Measurements from ENCODE around the gene SHMT1.
"Not testable (repeated sequence)": the region's sequence is repeated elsewhere in the genome, so short reads cannot be mapped to it uniquely, and the experiment has no call there.

The SHMT1 gene

DNA sequence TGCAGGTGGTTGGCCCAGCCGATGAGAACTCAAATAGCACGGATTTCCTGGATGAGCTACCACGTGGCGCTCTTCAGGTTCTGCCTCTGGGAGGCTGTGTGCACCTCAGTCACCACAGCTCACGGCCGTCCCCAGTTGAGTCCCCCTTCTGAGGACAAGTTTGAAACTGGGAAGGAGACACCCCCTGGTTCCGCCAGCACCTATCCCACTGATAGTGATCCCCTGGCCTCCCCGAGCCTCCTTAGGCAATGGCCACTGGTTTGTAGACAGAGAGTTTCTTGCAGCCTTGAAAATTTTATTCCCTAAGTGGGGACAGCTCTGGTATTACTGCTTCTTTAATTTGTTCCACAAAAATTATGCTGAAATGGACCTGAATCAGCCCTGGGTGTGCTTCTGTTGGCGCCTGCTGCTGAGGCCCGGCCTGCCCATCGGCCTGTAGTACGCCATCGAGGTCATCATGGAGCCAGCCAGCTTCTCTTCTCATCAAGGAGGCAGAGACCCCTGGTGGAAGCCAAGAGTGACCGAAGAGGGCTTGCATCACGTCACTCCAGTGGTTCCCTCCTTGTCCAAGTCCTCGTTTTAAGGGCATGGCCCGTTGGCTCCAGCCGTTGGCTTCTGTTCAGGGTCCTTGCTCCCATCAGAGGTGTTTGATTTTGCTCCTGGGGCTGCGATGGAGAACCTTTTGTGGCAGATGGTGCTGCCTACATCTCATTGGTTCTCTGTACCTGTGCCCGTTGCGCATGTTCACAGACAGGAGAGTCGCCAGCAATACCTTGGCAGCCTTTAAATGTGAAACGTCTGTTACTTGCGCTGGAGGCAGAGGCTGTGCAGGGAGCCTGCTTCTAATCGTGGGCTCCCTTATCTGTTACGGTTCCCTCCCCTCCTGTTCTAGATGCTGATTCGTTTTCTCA is 39.0 kb downstream of the SHMT1 start:
- DNase-seq (ENCODE audit: low spot score), result no peak

DNA sequence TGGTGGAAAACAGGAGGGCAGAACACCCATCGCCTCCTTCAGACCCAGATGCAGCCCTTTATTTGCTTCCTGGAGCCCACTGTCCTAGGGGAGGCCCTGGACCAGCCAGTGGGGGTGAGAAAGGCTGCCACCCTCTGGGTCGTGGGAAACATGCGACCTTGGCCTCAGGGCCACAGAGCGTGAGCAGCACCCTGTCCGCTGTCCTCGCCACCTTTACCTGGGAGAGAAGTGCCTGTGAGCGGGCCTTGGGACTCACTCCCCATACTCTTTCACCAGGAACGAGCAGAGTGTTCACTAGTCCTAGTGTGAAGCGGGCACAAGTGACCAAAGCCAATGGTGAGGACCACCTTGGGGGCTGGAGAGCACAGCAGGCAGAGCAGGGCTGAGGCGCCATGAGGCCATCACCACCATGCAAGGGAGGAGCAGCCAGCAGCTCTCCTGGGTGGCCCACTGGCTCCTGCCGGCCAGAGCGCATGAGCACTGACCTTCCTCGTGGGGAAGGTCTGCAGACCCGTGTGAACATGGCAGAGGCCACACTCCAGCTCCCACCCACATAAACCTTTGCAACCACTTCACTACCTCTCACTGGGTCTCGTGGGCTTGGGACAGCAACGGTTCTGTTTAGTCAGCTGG is 39.7 kb downstream of the SHMT1 start:
- DNase-seq (ENCODE audit: low spot score), result no peak

DNA sequence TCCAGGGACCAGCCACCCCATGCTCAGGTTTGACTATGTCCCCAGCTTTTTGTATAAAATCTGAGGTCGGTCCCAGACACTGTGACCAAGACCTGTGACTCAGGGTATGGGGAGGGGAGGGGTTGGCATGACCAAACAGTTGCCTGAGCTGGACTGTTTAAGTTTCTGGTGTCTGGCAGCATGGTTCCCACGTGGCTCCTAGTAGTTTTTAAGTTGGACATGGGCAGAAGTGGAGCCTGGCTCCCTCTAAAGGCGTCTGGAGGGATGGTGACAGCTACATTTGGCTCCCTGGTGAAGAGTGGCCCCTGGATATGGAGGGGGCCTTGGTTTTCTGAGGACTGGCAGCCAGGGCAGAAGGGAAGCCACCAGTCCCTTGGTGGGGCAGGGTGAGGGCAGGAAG is 40.3 kb downstream of the SHMT1 start:
- no peak for DNase-seq (ENCODE audit: low spot score)

DNA sequence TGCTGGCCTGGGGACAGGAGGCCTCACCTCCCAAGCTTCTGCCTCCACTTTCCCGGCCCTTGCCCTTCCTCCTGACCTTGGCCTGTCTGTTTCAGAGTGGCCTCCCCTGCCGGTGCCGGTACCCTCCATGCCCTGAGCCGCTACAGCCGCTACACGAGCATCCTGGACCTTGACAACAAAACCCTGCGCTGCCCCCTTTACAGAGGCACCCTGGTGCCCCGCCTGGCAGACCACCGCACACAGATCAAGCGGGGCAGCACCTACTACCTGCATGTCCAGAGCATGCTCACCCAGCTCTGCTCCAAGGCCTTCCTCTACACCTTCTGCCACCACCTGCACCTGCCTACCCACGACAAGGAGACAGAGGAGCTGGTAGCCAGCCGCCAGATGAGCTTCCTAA is 40.8 kb downstream of the SHMT1 start:
- DNase-seq (ENCODE audit: low spot score), result no peak

DNA sequence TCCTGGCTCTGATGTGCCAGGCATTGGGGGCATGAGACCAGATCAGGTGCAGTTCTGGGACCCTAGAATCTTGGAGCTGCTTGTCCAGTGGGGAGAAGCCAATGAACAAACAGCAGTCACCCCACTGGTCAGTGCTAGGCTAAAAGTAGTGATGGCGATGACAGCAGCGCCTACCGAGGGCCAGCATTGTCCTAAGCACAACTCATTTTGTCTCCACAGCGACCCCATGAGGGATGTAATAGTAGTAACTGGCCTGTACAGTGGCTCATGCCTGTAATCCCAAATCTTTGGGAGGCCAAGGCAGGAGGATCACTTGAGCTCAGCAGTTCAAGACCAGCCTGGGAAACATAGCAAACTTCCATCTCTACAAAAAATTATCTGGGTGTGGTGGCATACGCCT is 42.0 kb downstream of the SHMT1 start:
- DNase-seq (ENCODE audit: low spot score), result peak; percentile 58

DNA sequence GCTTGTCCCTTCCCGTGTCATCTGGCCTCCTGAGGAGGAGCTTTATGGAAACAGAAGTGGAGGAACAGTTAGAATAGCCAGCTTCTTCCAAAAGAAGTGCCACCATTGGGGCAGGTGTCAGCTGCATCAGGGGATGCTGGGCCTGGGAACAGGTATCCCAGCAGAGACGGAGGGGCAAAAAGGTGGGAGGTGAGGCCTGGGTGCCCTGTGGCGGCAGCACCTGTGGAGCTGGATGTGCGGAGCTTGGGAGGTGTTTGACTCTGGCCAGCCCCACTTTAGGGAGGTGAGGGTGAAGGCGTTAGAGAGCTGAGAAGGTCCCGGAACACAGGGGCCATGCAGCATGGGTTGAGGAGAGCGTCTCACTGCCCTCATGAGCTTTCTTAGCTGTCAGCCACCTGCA is 43.0 kb downstream of the SHMT1 start:
- no peak for DNase-seq (ENCODE audit: low spot score)

DNA sequence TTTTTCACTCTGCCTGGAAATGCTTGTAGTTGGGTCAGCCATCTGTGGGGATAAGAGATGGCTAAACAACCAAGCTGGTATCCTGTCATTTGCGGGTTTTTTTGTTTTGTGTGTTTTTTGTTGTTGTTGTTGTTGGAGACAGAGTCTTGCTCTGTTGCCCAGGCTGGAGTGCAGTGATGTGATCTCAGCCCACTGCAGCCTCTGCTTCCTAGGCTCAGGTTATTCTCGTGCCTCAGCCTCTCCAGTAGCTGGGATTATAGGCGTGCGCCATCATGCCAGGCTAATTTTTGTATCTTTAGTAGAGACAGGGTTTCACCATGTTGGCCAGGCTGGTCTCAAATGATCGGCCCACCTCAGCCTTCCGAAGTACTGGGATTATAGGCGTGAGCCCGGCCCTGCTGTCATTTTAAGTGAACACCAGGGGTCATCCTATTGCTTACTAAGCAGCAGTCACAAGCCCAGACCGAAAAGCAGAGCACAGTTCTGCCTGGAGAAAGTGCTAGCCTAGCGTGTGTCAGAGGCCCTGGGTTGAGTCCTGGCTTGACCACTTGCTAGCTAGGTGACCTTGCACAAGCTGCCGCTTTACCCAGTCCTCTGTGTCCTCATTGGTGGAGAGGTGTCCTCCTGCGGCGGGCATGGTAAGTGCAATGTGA is 43.6 kb downstream of the SHMT1 start:
- peak; percentile 65 for DNase-seq (ENCODE audit: low spot score)

DNA sequence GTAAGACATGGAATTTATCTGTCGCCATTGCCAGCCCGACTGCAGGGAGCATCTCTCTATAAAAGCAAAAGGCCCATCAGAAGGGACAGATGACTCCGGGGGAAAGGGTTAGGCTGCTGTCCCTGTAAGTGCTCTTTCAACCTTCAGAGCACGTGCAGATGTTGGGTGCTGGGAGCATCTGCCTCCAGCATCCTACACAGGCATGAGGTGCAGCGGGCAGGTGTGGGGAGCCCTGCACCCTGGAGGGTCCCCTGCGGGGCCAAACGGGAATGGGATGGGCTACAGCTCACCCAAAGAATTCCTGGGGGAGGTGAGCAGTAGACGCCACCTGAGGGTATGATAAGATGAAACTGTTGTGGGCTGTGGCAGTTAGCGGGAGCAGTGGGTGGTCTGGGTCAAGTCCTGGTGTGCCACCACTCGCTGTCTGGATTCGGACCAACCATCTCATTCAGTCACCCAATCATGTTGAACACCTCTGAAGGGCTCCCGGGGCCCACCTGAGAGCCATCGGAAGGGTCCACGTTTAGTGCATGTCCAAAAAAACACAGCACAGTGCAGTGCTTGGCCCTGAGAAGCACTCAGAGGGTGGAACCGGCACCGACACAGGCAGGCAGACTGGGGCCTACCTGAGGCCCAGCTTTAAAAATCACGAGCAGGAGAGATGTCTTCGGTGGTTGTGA is 44.4 kb downstream of the SHMT1 start:
- DNase-seq (ENCODE audit: low spot score), result no peak

DNA sequence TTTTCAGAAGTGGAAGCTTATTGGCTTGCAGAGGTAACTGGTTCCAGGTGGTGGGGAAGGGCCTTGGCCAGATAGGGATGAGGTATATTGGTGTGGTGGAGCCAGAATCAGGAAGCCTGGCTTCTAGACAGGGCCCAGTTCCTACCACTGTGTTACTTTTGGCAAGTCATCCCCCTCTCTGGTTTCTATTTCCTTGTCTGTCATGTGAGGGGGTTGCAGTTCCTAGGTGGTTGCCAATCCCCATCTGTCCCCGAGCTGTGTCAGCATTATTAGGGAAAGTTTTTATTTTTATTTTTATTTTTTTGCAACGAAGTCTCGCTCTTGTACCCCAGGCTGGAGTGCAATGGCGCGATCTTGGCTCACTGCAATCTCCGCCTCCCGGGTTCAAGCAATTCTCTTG is 45.2 kb downstream of the SHMT1 start:
- no peak for DNase-seq (ENCODE audit: low spot score)

DNA sequence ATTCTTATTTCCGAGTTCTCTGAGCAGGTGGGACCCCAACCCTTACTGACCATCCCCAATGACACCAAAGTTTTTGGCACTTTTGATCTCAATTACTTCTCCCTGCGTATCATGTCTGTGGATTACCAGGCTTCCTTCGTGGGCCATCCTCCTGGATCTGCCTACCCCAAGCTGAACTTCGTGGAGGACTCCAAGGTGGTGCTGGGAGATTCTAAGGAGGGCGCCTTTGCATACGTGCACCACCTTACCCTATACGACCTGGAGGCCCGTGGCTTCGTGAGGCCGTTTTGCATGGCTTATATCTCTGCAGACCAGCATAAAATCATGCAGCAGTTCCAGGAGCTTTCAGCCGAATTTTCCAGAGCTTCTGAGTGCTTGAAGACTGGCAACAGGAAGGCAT is 47.4 kb downstream of the SHMT1 start:
- DNase-seq (ENCODE audit: low spot score), result no peak

DNA sequence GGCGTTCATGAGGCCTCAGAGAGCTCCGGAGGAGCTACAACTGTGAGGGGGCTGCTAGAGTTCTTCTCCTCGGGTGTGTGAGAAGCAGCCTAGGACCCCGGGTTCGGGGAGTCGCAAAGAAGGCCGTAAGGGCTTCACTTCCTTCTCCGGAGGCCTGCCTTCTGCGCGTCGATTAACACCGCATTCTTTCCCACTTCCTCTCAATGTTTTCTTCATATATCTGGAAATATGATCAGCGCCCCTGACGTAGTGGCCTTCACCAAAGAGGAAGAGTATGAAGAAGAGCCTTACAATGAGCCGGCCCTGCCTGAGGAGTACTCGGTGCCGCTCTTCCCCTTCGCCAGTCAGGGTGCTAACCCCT is 47.8 kb downstream of the SHMT1 start:
- no peak for DNase-seq (ENCODE audit: low spot score)

DNA sequence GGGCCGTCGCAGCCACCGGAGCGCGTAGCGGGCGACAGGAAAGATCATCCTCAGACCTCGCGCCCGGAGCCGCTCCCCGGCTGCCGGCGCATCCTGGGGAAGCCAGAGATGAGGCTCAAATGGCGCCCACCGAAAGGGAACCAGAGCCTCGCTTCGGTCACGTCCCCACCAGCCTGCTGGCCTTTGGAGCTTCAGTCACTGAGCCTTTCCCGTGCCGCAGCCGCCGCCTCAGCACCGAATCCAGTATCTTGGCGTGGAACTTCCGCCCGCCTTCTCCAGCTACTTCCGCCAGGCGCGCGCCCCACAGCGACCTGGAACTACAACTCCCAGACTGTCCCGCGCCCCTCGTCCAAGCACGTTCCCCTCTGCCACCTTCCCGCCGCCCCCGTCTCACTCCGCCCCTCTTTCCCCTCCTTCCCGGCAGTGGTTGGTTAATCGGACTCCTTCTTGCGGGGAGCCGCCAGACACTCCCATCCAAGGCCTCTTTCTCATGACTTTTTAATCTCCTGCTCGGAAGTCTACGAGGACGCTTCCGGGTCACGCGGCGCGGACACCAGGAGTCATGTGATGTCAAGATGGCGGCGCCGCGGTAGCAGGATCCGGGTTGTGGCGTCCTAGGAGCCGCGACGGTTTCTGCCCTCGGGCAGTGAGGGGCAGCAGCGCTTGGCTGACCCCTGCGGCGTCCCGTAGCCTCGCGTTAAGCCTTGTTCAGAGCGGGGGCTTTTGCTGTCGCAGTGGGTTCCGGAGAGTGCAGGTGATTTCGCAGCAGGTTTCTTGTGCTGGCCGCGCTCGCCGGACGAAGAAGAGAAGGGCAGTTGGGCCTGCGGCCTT is 48.4 kb downstream of the SHMT1 start, which contains the start of the genes SMCR8 and TOP3A:
SMCR8 (plus strand) TSS at position 563 of the 831 bp plus-strand sequence. CDS start 497 bp downstream, outside the sequence.
TOP3A (minus strand) TSS at position 264 of the 831 bp plus-strand sequence; CDS start at position 48, 216 bp downstream.
- DNase-seq (ENCODE audit: low spot score), result peak; percentile 97

DNA sequence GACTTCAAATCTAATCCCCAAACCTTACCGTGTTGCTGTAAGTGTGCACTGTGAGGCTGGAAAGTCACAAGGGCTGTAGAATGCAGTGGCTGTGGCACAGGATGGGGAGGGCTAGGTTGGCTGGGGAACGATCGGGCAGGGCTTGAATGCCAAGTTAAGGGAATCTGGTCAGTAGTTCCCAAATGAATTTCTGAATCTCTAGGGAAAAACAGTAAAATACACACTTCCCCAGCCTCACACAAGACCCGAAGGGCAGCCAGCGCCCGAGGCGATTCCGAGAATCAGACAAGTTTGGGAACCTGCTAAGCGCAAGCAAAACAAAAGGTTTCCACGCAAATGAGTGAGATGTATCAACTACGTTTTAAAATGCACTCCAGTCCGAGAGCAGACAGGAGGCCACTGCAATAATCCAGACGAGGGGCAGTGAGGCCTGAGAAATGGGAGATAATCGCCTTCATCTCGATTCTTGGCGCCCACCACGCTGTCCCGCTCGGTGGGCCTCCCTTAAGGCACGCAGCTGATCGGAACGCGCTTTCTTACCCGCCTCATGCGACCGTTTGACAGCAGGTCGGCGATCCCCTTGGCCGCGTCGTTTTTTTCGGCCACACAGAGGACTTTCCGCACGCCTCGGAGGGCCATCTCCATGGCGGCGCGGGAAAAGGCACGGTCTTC is 49.2 kb downstream of the SHMT1 start:
- no peak for DNase-seq (ENCODE audit: low spot score)

DNA sequence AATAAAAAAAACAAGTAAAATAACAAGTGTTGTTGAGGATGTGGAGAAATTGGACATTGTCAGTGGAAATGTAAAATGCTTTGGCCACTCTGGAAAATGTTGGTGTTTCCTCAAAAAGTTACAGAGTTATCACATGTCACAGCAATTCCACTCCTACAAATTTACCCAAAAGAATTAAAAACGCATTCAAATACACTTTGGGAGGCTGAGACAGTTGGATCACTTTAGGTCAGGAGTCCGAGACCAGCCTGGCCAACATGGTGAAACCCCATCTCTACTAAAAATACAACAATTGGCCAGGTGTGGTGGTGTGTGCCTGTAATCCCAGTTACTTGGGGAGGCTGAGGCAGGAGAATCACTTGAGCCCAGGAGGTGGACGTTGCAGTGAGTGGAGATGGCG is 54.1 kb downstream of the SHMT1 start:
- DNase-seq (ENCODE audit: low spot score), result no peak

DNA sequence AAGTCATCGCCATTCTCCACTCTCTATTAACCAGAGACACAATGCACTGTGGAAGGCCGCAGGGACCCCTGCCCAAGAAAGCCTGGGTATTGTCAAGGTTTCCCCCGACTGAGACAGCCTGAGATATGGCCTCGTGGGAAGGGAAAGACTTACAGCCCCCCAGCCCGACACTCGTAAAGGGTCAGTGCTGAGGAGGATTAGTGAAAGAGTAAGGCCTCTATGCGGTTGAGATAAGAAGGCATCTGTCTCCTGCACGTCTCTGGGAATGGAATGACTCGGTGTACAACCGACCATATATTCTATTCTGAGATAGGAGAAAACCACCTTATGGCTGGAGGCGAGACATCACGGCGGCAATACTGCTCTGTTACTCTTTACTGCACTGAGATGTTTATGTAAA is 60.1 kb downstream of the SHMT1 start:
- DNase-seq (ENCODE audit: low spot score), result not testable (repeated sequence)

DNA sequence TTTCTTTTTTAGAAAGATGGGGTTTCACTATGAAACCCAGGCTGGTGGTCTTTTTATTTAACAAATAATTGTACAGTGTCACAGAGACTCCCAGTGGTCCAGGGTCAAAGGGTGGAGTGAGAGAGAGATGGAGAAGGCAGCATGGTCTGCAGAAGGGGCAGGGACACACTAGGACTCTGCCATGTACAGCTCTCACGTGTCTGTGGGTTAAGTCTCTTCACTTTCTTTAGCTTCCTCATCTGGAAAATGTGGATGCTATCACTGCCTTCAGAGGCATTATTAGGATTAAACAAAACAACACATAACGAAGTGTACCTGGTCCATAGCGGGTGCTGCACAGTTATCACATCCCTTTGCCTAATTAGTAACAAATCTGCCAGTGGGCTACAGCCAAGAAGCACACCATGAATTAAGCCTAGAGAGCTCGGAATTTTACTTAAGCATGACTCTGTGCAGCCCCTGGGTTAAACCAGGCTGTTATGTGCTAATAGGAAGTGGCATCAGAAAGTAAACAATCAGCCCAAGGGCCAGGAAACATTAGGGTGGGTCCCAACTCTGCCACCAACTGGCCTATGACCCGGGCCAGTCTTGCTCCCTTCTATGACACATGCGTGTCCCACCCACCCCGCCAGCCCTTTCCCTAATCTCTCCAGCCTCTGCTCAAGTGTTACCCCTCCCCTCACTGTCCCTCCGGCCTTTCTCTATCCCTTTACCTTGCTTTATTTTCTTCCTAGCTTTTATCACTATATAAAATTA is 62.4 kb downstream of the SHMT1 start:
- no peak for DNase-seq (ENCODE audit: low spot score)

DNA sequence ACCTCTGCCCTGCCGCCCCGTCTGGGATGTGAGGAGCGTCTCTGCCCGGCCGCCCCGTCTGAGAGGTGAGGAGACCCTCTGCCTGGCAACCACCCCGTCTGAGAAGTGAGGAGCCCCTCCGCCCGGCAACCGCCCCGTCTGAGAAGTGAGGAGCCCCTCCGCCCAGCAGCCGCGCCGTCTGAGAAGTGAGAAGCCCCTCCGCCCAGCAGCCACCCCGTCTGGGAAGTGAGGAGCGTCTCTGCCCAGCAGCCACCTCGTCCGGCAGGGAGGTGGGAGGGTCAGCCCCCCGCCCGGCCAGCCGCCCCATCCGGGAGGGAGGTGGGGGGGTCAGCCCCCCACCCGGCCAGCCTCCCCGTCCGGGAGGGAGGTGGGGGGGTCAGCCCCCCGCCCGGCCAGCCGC is 65.3 kb downstream of the SHMT1 start:
- DNase-seq (ENCODE audit: low spot score), result not testable (repeated sequence)

DNA sequence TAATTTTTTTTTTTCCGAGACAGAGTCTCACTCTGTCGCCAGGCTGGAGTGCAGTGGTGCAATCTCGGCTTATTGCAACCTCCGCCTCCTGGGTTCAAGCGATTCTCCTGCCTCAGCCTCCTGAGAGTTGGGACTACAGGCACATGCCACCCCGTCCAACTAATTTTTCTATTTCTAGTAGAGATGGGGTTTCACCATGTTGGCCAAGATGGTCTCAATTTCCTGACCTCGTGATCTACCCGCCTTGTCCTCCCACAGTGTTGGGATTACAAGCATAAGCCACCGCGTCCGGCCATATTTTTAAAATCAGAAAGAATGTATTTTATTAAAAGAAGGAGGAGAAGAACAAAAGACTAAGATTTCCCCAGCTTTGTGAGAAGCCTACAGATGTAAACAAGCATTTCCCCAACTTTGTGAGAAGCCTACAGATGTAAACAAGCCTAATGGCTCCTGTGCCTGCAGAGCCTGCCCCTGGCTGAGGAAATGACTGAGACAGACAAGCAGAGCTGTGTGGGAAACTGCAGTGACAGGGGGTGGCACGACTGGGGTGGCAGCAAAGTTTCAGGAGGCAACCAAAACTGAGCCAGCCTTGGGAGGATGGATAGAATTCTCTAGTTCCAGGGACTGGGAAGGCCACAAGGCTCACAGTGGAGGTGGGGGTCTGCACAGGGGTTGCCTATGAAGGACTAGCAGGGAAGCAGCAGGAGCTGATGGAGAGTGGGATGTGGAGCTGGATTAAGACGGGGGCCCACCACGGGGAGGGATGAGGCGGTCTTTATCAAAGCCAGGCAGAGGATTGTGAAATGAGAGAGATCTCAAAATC is 71.4 kb downstream of the SHMT1 start:
- no peak for DNase-seq (ENCODE audit: low spot score)

DNA sequence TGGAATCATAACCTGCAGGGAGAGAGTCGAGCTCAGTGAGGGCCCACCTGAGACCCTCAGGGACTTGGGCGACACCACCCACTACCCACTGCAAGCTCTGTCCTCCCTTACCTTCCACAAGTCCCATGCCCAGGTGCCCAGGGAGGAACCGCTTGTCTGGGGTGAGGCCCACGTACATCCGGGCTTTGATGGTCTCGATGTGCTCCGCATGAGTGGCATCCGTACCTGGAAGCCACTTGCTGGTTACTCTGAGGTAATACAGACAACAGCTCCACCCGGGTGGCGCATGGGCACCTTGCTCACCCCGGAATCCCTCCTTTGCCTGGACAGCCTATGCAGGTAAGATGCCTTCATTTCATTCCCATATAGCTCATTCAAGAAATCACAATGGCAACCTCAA is 78.1 kb downstream of the SHMT1 start:
- no peak for DNase-seq (ENCODE audit: low spot score)
